Nephron progenitor cell (in vitro differentiated cells): ENCODE measurements around the gene CCND3.

Experiments used
- DNase-seq: peaks from one replicate; pipeline ENCODE4 v3.0.0; 2021
- H3K27ac Mint-ChIP-seq: 2 replicates; pipeline ENCODE4 v1.8.0; 2021; ENCODE audit warnings: mild to moderate bottlenecking, moderate library complexity, mixed read lengths
- H3K27me3 Mint-ChIP-seq: 2 replicates; pipeline ENCODE4 v1.8.0; 2021; ENCODE audit warnings: mild to moderate bottlenecking, low read depth, mixed read lengths; ENCODE audit not compliant: poor library complexity
- H3K36me3 Mint-ChIP-seq: 2 replicates; pipeline ENCODE4 v1.8.0; 2021; ENCODE audit warnings: low read depth, mixed read lengths
- H3K4me1 Mint-ChIP-seq: 2 replicates; pipeline ENCODE4 v1.8.0; 2021; ENCODE audit warnings: mixed read lengths
- H3K4me3 Mint-ChIP-seq: 2 replicates; pipeline ENCODE4 v1.8.0; 2021; ENCODE audit warnings: mild to moderate bottlenecking, moderate library complexity, mixed read lengths
- H3K9me3 Mint-ChIP-seq: 2 replicates; pipeline ENCODE4 v1.8.0; 2021; ENCODE audit warnings: mild to moderate bottlenecking, moderate library complexity, mixed read lengths
- CTCF ChIP-seq: fragments of 200-600 bp; sonication (generic); IDR thresholded peaks from 2 replicates; pipeline ENCODE4 v1.5.0; 2021; ENCODE audit warnings: antibody characterized with exemption

CCND3 gene

GRCh38 chr6:41958022-41958856, 16.6 kb upstream of the CCND3 start:
- TF ChIP-seq CTCF: no peak
- Mint-ChIP-seq H3K9me3 (no peaks in the 10 kb centered on the region), H3K4me3 (no peak overlapping the region), H3K27ac (no peak overlapping the region), H3K4me1 (peaks cover 6% of the 10 kb centered on the region), H3K36me3 (no peaks in the 10 kb centered on the region), H3K27me3 (no peaks in the 10 kb centered on the region)
- no peak for DNase-seq

GRCh38 chr6:41957117-41957516, 15.5 kb upstream of the CCND3 start:
- Mint-ChIP-seq H3K9me3 (no peaks in the 10 kb centered on the region), H3K27me3 (no peaks in the 10 kb centered on the region), H3K4me3 (no peak overlapping the region), H3K27ac (peak overlapping the region; percentile 39), H3K36me3 (no peaks in the 10 kb centered on the region), H3K4me1 (peaks cover 6% of the 10 kb centered on the region)
- no peak for TF ChIP-seq CTCF
- DNase-seq: no peak

- TF ChIP-seq CTCF: no peak
- no peak overlapping the region for H3K4me3 Mint-ChIP-seq
- H3K4me1 Mint-ChIP-seq: no peaks in the 10 kb centered on the region
- no peak for DNase-seq
- no peak overlapping the region for H3K27ac Mint-ChIP-seq
- no peaks in the 10 kb centered on the region for H3K9me3 Mint-ChIP-seq
- no peaks in the 10 kb centered on the region for H3K36me3 Mint-ChIP-seq
- H3K27me3 Mint-ChIP-seq: no peaks in the 10 kb centered on the region
Measured at GRCh38 chr6:41955412-41955811, 13.8 kb upstream of the CCND3 start.

- no peak for TF ChIP-seq CTCF
- H3K27ac Mint-ChIP-seq: no peak overlapping the region
- no peaks in the 10 kb centered on the region for H3K4me1 Mint-ChIP-seq
Measured at GRCh38 chr6:41954668-41955067, 13.1 kb upstream of the CCND3 start.

GRCh38 chr6:41947581-41948220, 6.1 kb upstream of the CCND3 start:
- Mint-ChIP-seq H3K27me3 (peaks cover 7% of the 10 kb centered on the region), H3K4me1 (no peaks in the 10 kb centered on the region), H3K36me3 (no peaks in the 10 kb centered on the region), H3K9me3 (no peaks in the 10 kb centered on the region), H3K27ac (no peak overlapping the region), H3K4me3 (no peak overlapping the region)
- no peak for DNase-seq
- no peak for TF ChIP-seq CTCF

More at GRCh38 chr6:41954668-41955067, 13.1 kb upstream of the CCND3 start:
- Mint-ChIP-seq H3K36me3 (no peaks in the 10 kb centered on the region), H3K27me3 (no peaks in the 10 kb centered on the region), H3K4me3 (no peak overlapping the region), H3K9me3 (no peaks in the 10 kb centered on the region)
- DNase-seq: no peak
